Sigmoid colon (tissue), 4 donors: ENCODE data around the gene GLP2R.

ENCODE experiments used
- EP300 ChIP-seq, 4 donors: sonication (generic); formaldehyde crosslinking; IDR thresholded peaks; one replicate each; pipeline ENCODE4 v1.6.1; 2017; ENCODE audit warnings: antibody characterized with exemption in 4 of 4
- POLR2A ChIP-seq, 2 donors: fragments of 450-650 bp; IDR thresholded peaks; one replicate each; pipeline ENCODE4 v1.6.1; 2016; ENCODE audit warnings: antibody characterized with exemption in 2 of 2, mild to moderate bottlenecking in 2 of 2, moderate library complexity in 2 of 2
- POLR2AphosphoS5 ChIP-seq, 4 donors: sonication (generic); formaldehyde crosslinking; IDR thresholded peaks; one replicate each; pipeline ENCODE4 v1.6.1; 2017; ENCODE audit warnings: antibody characterized with exemption in 4 of 4
- TF ChIP-seq, protein P1 (sequence below), 4 experiments: fragments of 450-650 bp in 3 of 4; fragments of 200-600 bp in 1 of 4; IDR thresholded peaks; one replicate each; pipeline ENCODE4 v1.5.1; 2016 to 2019; ENCODE audit warnings: antibody characterized with exemption in 4 of 4, mild to moderate bottlenecking in 3 of 4, moderate library complexity in 2 of 4

DNA sequence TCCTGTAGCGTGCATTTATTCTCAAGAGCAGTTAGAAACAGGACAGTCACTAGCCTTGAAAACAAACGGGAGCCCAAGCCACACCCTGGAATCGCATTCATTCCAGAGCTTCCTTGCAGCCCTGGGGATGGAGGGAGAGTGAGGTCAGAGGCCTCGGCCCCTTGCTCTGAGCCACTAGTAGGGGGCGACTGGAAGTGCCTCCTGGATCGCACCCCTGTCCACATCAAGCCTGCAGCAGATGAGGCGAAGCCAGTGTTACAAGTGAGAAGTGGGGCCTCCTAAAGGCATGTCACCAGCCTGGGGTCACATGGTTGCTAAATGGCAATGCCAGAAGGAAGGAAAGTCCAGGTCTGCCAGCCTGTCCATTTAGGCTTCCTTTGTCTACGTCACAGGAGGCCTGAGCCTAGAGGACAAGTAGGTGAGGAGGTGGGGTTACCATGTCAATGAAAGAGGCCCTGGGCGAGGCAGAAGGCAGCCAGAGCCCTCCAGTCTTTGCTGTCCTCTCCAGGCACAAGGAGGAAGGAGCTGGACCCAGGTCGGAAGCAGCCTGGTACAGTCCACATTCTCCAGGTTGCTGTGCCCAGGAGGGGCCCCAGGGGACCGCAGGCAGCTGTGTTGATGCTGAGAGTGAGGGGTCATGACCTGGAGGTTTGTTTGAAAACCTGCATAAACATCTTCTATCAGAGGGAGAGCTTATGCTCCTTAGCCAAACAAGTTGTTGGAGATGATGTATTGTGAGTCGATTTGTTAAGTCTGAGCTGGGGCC, 82.3 kb downstream of the GLP2R start:
- no peak for TF ChIP-seq POLR2A (IDR thresholded peaks at IDR 0.05)
- TF ChIP-seq POLR2AphosphoS5 (IDR thresholded peaks at IDR 0.05): no peak
- TF ChIP-seq, protein P1, sequence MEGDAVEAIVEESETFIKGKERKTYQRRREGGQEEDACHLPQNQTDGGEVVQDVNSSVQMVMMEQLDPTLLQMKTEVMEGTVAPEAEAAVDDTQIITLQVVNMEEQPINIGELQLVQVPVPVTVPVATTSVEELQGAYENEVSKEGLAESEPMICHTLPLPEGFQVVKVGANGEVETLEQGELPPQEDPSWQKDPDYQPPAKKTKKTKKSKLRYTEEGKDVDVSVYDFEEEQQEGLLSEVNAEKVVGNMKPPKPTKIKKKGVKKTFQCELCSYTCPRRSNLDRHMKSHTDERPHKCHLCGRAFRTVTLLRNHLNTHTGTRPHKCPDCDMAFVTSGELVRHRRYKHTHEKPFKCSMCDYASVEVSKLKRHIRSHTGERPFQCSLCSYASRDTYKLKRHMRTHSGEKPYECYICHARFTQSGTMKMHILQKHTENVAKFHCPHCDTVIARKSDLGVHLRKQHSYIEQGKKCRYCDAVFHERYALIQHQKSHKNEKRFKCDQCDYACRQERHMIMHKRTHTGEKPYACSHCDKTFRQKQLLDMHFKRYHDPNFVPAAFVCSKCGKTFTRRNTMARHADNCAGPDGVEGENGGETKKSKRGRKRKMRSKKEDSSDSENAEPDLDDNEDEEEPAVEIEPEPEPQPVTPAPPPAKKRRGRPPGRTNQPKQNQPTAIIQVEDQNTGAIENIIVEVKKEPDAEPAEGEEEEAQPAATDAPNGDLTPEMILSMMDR (IDR thresholded peaks at IDR 0.05): no peak
- TF ChIP-seq EP300 (IDR thresholded peaks at IDR 0.05): no peak
